ENCODE results near the gene TPM1. TPM values are rescaled to one million over a fixed set of nuclear protein-coding genes. Genes with fewer than 3 reads are reported as not detected.

TPM1 gene
- total RNA-seq, 4 donors from 2014 or later = 167 to 702 (median 252) TPM

DNA sequence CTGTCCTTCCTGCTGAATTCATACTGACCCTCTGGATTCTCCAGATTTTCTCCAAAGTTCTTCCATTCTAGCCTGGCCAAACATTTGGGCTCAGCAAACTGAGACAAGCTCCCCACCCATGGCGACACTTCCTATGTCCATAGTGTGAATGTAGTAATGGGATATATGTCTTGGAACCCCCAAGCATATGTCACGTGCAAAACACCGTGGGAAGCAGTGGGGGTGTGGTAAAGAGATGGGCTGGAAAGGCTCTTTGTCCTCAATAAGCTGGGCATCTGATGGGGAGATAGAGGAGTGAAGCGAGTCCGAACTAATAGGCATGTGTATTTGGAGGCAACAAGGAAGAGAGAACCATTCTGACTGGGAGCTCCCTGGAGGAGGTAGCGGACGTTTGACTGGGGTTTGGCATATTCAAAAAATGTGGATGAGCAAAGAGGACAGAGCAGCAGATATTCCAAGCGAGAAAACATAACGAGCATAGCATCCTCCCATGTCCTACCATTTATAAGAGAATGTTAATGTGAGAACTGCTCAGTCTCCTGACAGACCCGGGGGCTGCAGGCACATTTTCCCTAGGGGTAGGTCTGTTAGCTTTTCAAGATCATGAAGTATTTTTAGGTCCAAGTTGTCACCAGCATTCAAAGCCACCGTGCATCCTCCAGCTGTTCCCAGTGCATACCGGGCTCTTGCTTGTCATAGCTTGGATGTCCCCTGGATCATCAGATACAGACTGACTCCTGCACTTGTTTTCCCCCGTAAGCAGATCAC is 25.6 kb downstream of the TPM1 start:
- TF ChIP-seq, protein P1, sequence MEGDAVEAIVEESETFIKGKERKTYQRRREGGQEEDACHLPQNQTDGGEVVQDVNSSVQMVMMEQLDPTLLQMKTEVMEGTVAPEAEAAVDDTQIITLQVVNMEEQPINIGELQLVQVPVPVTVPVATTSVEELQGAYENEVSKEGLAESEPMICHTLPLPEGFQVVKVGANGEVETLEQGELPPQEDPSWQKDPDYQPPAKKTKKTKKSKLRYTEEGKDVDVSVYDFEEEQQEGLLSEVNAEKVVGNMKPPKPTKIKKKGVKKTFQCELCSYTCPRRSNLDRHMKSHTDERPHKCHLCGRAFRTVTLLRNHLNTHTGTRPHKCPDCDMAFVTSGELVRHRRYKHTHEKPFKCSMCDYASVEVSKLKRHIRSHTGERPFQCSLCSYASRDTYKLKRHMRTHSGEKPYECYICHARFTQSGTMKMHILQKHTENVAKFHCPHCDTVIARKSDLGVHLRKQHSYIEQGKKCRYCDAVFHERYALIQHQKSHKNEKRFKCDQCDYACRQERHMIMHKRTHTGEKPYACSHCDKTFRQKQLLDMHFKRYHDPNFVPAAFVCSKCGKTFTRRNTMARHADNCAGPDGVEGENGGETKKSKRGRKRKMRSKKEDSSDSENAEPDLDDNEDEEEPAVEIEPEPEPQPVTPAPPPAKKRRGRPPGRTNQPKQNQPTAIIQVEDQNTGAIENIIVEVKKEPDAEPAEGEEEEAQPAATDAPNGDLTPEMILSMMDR (IDR thresholded peaks at IDR 0.05) = no peak
- no peak for DNase-seq (ENCODE audit: low spot score)

DNA sequence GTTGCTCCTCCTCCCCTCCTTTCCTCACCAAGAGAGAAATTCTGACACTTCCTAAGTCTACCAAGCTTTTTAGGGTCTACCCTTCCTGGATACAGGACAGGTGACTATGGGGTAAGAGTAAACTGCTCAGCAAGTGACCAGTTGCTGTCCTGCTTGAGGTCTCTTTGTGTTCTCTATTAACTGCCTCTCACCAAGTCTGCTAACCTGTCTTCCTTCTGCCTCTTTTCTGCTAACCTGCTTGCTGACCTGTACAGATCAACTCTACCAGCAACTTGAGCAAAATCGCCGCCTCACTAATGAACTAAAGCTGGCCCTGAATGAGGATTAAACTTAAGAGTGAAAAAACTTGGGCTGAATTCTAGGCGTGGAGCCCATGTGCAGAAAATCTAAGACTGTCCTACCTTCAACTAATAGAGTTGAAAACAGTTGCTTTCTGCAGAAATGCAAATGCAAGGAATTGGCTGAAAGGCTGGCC is 27.1 kb downstream of the TPM1 start:
- DNase-seq (ENCODE audit: low spot score) = no peak

More for the DNA sequence above, 25.6 kb downstream of the TPM1 start:
- no peak for ATAC-seq (ENCODE audit: low FRiP score)

DNA sequence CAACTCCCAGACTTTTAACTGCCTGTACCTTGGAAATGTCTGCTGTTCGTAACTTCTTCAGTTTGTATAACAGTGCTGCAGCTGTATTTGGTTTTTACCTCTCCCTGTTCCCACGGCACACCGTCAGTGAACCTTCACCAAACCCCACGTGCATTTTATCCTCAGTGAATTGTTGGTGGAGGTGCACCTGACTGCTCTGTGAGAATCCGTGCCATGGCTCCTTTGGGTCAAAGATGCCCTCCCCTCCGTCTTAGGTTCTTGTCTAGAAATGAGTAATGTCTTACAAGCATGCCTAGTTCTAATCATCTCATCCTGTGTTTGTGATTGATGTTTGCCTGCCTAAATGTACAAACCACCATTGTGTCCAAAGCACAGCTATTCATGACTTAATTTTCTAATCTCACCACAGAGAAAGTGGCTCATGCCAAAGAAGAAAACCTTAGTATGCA is 28.2 kb downstream of the TPM1 start:
- TF ChIP-seq, protein P1 (IDR thresholded peaks at IDR 0.05) = no peak
- ATAC-seq (ENCODE audit: low FRiP score) (no peak), DNase-seq (ENCODE audit: low spot score) (no peak)

More for the DNA sequence above, 27.1 kb downstream of the TPM1 start:
- TF ChIP-seq, protein P1 (IDR thresholded peaks at IDR 0.05) = no peak
- no peak for ATAC-seq (ENCODE audit: low FRiP score)

DNA sequence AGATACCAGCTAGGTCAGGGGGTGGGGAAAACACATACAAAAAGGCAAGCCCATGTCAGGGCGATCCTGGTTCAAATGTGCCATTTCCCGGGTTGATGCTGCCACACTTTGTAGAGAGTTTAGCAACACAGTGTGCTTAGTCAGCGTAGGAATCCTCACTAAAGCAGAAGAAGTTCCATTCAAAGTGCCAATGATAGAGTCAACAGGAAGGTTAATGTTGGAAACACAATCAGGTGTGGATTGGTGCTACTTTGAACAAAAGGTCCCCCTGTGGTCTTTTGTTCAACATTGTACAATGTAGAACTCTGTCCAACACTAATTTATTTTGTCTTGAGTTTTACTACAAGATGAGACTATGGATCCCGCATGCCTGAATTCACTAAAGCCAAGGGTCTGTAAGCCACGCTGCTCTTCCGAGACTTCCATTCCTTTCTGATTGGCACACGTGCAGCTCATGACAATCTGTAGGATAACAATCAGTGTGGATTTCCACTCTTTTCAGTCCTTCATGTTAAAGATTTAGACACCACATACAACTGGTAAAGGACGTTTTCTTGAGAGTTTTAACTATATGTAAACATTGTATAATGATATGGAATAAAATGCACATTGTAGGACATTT is 28.9 kb downstream of the TPM1 start:
- DNase-seq (ENCODE audit: low spot score) (no peak), ATAC-seq (ENCODE audit: low FRiP score) (no peak)
- TF ChIP-seq, protein P1 (IDR thresholded peaks at IDR 0.05) = no peak

DNA sequence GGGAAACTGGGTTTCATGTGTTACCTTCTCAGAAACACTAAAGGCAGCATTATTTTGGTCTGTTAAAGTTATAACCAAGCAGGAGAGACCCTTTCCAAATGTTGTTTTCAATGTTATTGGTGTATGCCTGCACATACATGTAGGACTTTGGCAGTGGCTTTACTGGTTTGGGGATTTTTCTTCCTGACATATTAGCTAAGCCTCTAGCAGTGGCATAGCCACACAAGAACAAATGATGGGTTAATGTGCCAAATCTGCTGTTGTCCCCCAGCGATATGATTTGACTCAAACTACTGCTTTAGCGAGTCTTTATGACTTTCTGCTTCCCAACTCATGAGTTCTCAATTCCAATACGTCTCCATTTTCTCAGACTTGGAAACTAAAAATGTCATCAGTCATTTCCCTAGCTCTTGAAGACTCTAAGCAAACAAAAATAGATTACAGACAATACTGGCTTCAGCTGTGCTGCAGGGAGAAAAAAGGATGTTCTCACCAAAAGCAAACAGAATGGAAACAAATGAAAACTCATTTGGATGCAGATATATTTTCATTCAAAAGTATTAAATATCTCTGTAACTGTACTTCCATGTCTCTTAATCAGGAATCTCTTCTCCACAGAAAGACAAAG is 29.6 kb downstream of the TPM1 start:
- DNase-seq (ENCODE audit: low spot score) (no peak), ATAC-seq (ENCODE audit: low FRiP score) (no peak)
- TF ChIP-seq, protein P1 (IDR thresholded peaks at IDR 0.05) = no peak

DNA sequence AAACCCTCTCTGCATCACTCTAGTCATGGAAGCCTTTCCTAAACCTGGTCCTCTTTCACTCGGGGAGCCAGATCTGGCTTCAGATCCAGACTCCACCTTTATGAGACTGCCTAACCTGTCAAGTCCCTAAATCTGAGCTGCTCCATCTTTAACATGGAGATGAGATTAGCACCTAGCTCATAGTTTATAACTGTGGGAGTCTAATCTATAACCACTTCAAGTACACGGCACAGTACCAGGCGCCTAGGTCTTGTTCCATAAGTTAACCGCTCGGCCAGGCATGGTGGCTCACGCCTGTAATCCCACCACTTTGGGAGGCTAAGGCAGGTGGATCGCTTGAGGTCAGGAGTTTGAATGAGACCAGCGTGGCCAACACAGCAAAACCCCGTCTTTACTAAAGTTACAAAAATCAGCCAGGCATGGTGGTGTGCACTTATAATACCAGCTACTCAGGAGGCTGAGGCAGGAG is 30.3 kb downstream of the TPM1 start:
- no peak for ATAC-seq (ENCODE audit: low FRiP score)
- DNase-seq (ENCODE audit: low spot score) = no peak
- TF ChIP-seq, protein P1 (IDR thresholded peaks at IDR 0.05) = no peak
